HepG2 (cell line): ENCODE measurements around the gene TLE1. TPM values are rescaled to one million over a fixed set of nuclear protein-coding genes. Genes with fewer than 3 reads are reported as not detected.

Experiments
- FOXA1 ChIP-seq, 2 experiments: fragments of 450-650 bp in 1 of 2; sonication (generic) in 1 of 2; formaldehyde crosslinking in 1 of 2; IDR thresholded peaks; 2 replicates each; pipeline versions ENCODE4 v1.4.0 to v1.6.1; 2016 to 2020; ENCODE audit warnings: missing genetic modification reagents in 1 of 2
- FOXA3 ChIP-seq: IDR thresholded peaks from 2 replicates; pipeline ENCODE4 v1.6.1; 2016; ENCODE audit warnings: missing genetic modification reagents, missing compliant biosample characterization
- HOXD1 ChIP-seq: sonication (generic); formaldehyde crosslinking; IDR thresholded peaks from 2 replicates; pipeline ENCODE4 v1.5.0; 2020; ENCODE audit warnings: missing genetic modification reagents
- KAT7 ChIP-seq: IDR thresholded peaks from 2 replicates; pipeline ENCODE4 v1.6.1; 2018; ENCODE audit warnings: borderline replicate concordance, missing compliant biosample characterization
- KDM6A ChIP-seq: IDR thresholded peaks from 2 replicates; pipeline ENCODE4 v1.6.1; 2016; ENCODE audit warnings: low read depth
- MED1 ChIP-seq: sonication (generic); formaldehyde crosslinking; IDR thresholded peaks from 2 replicates; pipeline ENCODE4 v1.4.0; 2020; ENCODE audit warnings: missing genetic modification reagents
- NFKB2 ChIP-seq: sonication (generic); formaldehyde crosslinking; IDR thresholded peaks from 2 replicates; pipeline ENCODE4 v1.4.0; 2020; ENCODE audit warnings: missing genetic modification reagents, borderline replicate concordance
- PHF21A ChIP-seq: sonication (generic); formaldehyde crosslinking; IDR thresholded peaks from 2 replicates; pipeline ENCODE4 v1.5.0; 2020; ENCODE audit warnings: mild to moderate bottlenecking, missing genetic modification reagents
- SIX4 ChIP-seq: sonication (generic); formaldehyde crosslinking; IDR thresholded peaks from 2 replicates; pipeline ENCODE4 v1.4.0; 2020; ENCODE audit warnings: missing genetic modification reagents
- SMAD1 ChIP-seq: sonication (generic); formaldehyde crosslinking; IDR thresholded peaks from 2 replicates; pipeline ENCODE4 v1.4.0; 2020; ENCODE audit warnings: missing genetic modification reagents, low read depth, mild to moderate bottlenecking, borderline replicate concordance
- THAP9 ChIP-seq: sonication (generic); formaldehyde crosslinking; IDR thresholded peaks from 2 replicates; pipeline ENCODE4; 2020; ENCODE audit warnings: missing genetic modification reagents, mild to moderate bottlenecking, borderline replicate concordance
- UBTF ChIP-seq: sonication (generic); formaldehyde crosslinking; IDR thresholded peaks from 2 replicates; pipeline ENCODE4 v1.4.0; 2020; ENCODE audit warnings: mild to moderate bottlenecking, missing genetic modification reagents
- ZNF335 ChIP-seq: sonication (generic); formaldehyde crosslinking; IDR thresholded peaks from 2 replicates; pipeline ENCODE4 v1.4.0; 2020; ENCODE audit warnings: missing genetic modification reagents
- ZNF672 ChIP-seq: sonication (generic); formaldehyde crosslinking; IDR thresholded peaks from 2 replicates; pipeline ENCODE4 v1.8.1; 2022; ENCODE audit warnings: missing genetic modification reagents
- ZNF792 ChIP-seq: IDR thresholded peaks from 2 replicates; pipeline ENCODE4 v1.6.1; 2016
- polyA plus RNA-seq, 8 experiments: library from polyadenylated mRNA; depleted of rRNA in 3 of 8; stranded (reverse) in 7 of 8; unstranded in 1 of 8; fragments of >200 nt; fragmentation: Illumina TruSeq in 4 of 8; extraction: Trizol in 4 of 8; gene quantifications; 2 replicates each; pipeline versions ENCODE4 v1.2.1 to v1.2.3, GENCODE V29; 2011 to 2016; ENCODE audit warnings: low read depth in 4 of 8, missing spikeins in 1 of 8, mixed read lengths in 1 of 8; ENCODE audit not compliant: insufficient read depth in 1 of 8
- total RNA-seq, 5 experiments: library from RNA; depleted of rRNA; stranded (reverse); fragments of >200 nt; fragmentation: Illumina TruSeq; extraction: Trizol; gene quantifications; 2 replicates each; pipeline ENCODE4 v1.2.3, GENCODE V29; 2016; ENCODE audit warnings: low read depth in 1 of 5
- TF ChIP-seq, protein P1 (sequence below): IDR thresholded peaks from 2 replicates; pipeline ENCODE4 v1.6.1; 2016

The TLE1 gene
- total and polyA plus RNA-seq, 2 of the 13 experiments (the other 11 are each of a cell fraction or from before 2014, with no cell fraction given), result 35.9 to 109 TPM

- no peak; the same call in 1 of the 2 replicates for TF ChIP-seq THAP9 (CRISPR knock-in tag)
- no peak for TF ChIP-seq ZNF672 (CRISPR knock-in tag)
- TF ChIP-seq PHF21A (CRISPR knock-in tag), result no peak
- TF ChIP-seq KDM6A (CRISPR knock-in tag), result no peak
- TF ChIP-seq, protein P1, sequence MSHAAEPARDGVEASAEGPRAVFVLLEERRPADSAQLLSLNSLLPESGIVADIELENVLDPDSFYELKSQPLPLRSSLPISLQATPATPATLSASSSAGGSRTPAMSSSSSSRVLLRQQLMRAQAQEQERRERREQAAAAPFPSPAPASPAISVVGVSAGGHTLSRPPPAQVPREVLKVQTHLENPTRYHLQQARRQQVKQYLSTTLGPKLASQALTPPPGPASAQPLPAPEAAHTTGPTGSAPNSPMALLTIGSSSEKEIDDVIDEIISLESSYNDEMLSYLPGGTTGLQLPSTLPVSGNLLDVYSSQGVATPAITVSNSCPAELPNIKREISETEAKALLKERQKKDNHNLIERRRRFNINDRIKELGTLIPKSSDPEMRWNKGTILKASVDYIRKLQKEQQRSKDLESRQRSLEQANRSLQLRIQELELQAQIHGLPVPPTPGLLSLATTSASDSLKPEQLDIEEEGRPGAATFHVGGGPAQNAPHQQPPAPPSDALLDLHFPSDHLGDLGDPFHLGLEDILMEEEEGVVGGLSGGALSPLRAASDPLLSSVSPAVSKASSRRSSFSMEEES, result no peak
- TF ChIP-seq NFKB2, result 0 out of 2 replicates have a peak, but pooled peaks have one; percentile 9
- TF ChIP-seq ZNF335, result 0 out of 2 replicates have a peak, but pooled peaks have one; percentile 9
- no peak for TF ChIP-seq SIX4
- TF ChIP-seq UBTF, result 0 out of 2 replicates have a peak, but pooled peaks have one; percentile 11
- no peak for TF ChIP-seq FOXA1 (IDR thresholded peaks at IDR 0.05)
- TF ChIP-seq FOXA1 (CRISPR knock-in tag; IDR thresholded peaks at IDR 0.05), result peak; percentile 45; the same call in 1 of the 2 replicates
- TF ChIP-seq SMAD1 (CRISPR knock-in tag), result no peak
- TF ChIP-seq KAT7 (CRISPR knock-in tag), result peak; percentile 14; the same call in 1 of the 2 replicates
- peak; percentile 31; the same call in 1 of the 2 replicates for TF ChIP-seq MED1 (CRISPR knock-in tag)
- no peak for TF ChIP-seq HOXD1
- peak; percentile 39; the same call in 1 of the 2 replicates for TF ChIP-seq FOXA3 (CRISPR knock-in tag)
- TF ChIP-seq ZNF792, result 0 out of 2 replicates have a peak, but pooled peaks have one; percentile 8
These were observed 1.7 kb downstream of the TLE1 start (continued) for GRCh38 chr9:81687521-81688261.
